Measurements from ENCODE around the gene GET4. TPM values are rescaled to one million over a fixed set of nuclear protein-coding genes. Genes with fewer than 3 reads are reported as not detected.

The GET4 gene
- total RNA-seq, 1 experiment from 2014 or later: 96.7 TPM

- H4K20me1 ChIP-seq (ENCODE audit: low read length): no peaks in the 10 kb centered on the region
- H2AFZ ChIP-seq (ENCODE audit: low read length): no peak overlapping the region
- H3K27me3 ChIP-seq (ENCODE audit: low read length): no peaks in the 10 kb centered on the region
- H3K4me1 ChIP-seq (ENCODE audit: insufficient read depth, low read length): no peaks in the 10 kb centered on the region
- ATAC-seq (no peak), DNase-seq (no peak)
- intact Hi-C loops (cut with micrococcal nuclease): no loop called here
- no peaks in the 10 kb centered on the region for H3K79me2 ChIP-seq (ENCODE audit: low read length)
- CTCF ChIA-PET: no interaction called here
- no peak overlapping the region for H3K4me3 ChIP-seq (ENCODE audit: low read length)
- no peak overlapping the region for H3K4me2 ChIP-seq (ENCODE audit: low read length)
- no peaks in the 10 kb centered on the region for H3K9me3 ChIP-seq (ENCODE audit: low read length)
- no peaks in the 10 kb centered on the region for H3F3A ChIP-seq (ENCODE audit: low read length, unreplicated experiment)
- TF ChIP-seq EZH2phosphoT487 (IDR thresholded peaks at IDR 0.05; ENCODE audit: borderline replicate concordance, low read length) (no peak), CTCF (conservative IDR thresholded peaks at IDR 0.05; ENCODE audit: low read depth, low read length) (no peak)
- no peak overlapping the region for H3K9ac ChIP-seq (ENCODE audit: low read length)
- POLR2A ChIA-PET (ENCODE audit: unreplicated experiment): no interaction called here
- H3K27ac ChIP-seq (ENCODE audit: low read length): no peak overlapping the region
- peaks cover 23% of the 10 kb centered on the region for H3K36me3 ChIP-seq (ENCODE audit: low read depth, low read length)
- no peaks in the 10 kb centered on the region for H3K9me2 ChIP-seq (replicated peaks; ENCODE audit: low read length)
- no TSS peak for BruUV-seq (replicated peaks)
Measured at GRCh38 chr7:867001-867405, 9.4 kb upstream of the GET4 start.

GRCh38 chr7:867406-868188 lies 8.8 kb upstream of the GET4 start:
- Histone ChIP-seq H3K4me3 (ENCODE audit: low read length) (no peak overlapping the region), H3K9me3 (ENCODE audit: low read length) (no peaks in the 10 kb centered on the region), H2AFZ (ENCODE audit: low read length) (no peak overlapping the region), H3K9me2 (replicated peaks; ENCODE audit: low read length) (no peaks in the 10 kb centered on the region), H3K4me1 (ENCODE audit: insufficient read depth, low read length) (no peaks in the 10 kb centered on the region), H3K27me3 (ENCODE audit: low read length) (no peaks in the 10 kb centered on the region), H3F3A (ENCODE audit: low read length, unreplicated experiment) (no peaks in the 10 kb centered on the region), H3K36me3 (ENCODE audit: low read depth, low read length) (peaks cover 20% of the 10 kb centered on the region), H3K27ac (ENCODE audit: low read length) (no peak overlapping the region), H3K4me2 (ENCODE audit: low read length) (no peak overlapping the region), H3K79me2 (ENCODE audit: low read length) (no peaks in the 10 kb centered on the region), H3K9ac (ENCODE audit: low read length) (no peak overlapping the region), H4K20me1 (ENCODE audit: low read length) (no peaks in the 10 kb centered on the region)
- BruUV-seq (replicated peaks): no TSS peak
- peak; percentile 51 for ATAC-seq
- ChIA-PET CTCF (no interaction called here), POLR2A (ENCODE audit: unreplicated experiment) (no interaction called here)
- intact Hi-C loops (cut with micrococcal nuclease): no loop called here
- TF ChIP-seq CTCF (conservative IDR thresholded peaks at IDR 0.05; ENCODE audit: low read depth, low read length) (no peak), EZH2 (IDR thresholded peaks at IDR 0.05; ENCODE audit: low read length, unreplicated experiment) (no peak), EZH2phosphoT487 (IDR thresholded peaks at IDR 0.05; ENCODE audit: borderline replicate concordance, low read length) (no peak)
- no peak for DNase-seq

GRCh38 chr7:868189-868486 lies 8.2 kb upstream of the GET4 start:
- H3K4me2 ChIP-seq (ENCODE audit: low read length): no peak overlapping the region
- no peaks in the 10 kb centered on the region for H3K27me3 ChIP-seq (ENCODE audit: low read length)
- intact Hi-C loops (cut with micrococcal nuclease): no loop called here

More at GRCh38 chr7:868189-868486, 8.2 kb upstream of the GET4 start:
- Histone ChIP-seq H4K20me1 (ENCODE audit: low read length) (no peaks in the 10 kb centered on the region), H3K27ac (ENCODE audit: low read length) (no peak overlapping the region), H3K79me2 (ENCODE audit: low read length) (no peaks in the 10 kb centered on the region), H3K4me1 (ENCODE audit: insufficient read depth, low read length) (no peaks in the 10 kb centered on the region), H3K9me2 (replicated peaks; ENCODE audit: low read length) (no peaks in the 10 kb centered on the region), H3K4me3 (ENCODE audit: low read length) (no peak overlapping the region), H3F3A (ENCODE audit: low read length, unreplicated experiment) (no peaks in the 10 kb centered on the region), H3K36me3 (ENCODE audit: low read depth, low read length) (peaks cover 21% of the 10 kb centered on the region; the same call in 1 of the 2 replicates), H2AFZ (ENCODE audit: low read length) (no peak overlapping the region), H3K9me3 (ENCODE audit: low read length) (no peaks in the 10 kb centered on the region), H3K9ac (ENCODE audit: low read length) (no peak overlapping the region)
- POLR2A ChIA-PET (ENCODE audit: unreplicated experiment): no interaction called here
- TF ChIP-seq EZH2 (IDR thresholded peaks at IDR 0.05; ENCODE audit: low read length, unreplicated experiment) (no peak), CTCF (conservative IDR thresholded peaks at IDR 0.05; ENCODE audit: low read depth, low read length) (no peak), EZH2phosphoT487 (IDR thresholded peaks at IDR 0.05; ENCODE audit: borderline replicate concordance, low read length) (no peak)
- no TSS peak for BruUV-seq (replicated peaks)
- ATAC-seq (no peak), DNase-seq (no peak)
- CTCF ChIA-PET: no interaction called here
